Activated CD8-positive, alpha-beta memory T cell treated with anti-CD3 and anti-CD28 coated beads, Interleukin-2, amount 50 U/mL, for 48 hours (primary cell): ENCODE measurements around the gene TTYH3.

ENCODE experiments used
- DNase-seq: peaks from one replicate; pipeline ENCODE4 v3.0.0-alpha.2; 2020

Gene TTYH3

GRCh38 chr7:2710901-2711551 is 79.2 kb downstream of the TTYH3 start:
- no peak for DNase-seq

- no peak for DNase-seq
These were observed 80.3 kb downstream of the TTYH3 start for GRCh38 chr7:2711895-2712675.

DNA sequence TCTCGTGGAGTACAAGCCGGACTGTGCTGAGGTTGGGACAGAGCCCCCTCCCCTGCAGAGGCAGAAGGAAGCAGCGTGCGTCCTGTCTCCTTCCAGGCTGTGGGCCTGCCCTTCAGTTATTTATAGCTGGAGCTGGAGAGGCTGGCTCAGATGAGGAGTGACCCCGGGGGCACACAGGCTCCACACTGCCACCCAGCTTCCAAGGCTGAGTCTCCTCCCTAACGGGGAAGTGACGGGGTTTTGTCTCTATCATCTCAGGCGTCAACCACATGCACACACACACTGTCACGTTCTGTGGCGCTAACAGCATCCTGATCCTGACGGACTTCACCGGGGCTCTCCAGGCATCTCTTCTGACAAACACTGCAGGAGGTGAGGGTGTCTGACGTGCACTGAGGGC is 81.6 kb downstream of the TTYH3 start:
- DNase-seq: no peak

DNA sequence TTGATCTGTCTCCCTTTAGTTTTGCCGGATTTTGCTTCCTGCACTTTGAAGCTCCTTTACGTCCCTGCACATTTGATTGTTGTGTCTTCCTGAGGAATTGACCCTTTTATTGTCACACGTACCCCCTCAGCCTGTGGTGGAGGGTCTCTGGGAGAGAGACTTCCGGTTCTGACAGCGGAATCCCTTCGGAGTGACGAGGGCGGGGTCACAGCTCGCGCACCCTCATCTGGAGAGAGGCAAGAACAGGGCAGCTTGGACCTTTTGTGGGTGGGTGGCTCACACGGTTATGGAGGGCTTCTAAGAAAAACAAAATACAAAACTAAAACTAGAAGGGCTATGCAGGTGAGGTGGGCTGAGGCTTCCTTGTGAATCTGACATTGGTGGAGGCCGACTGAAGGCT is 82.2 kb downstream of the TTYH3 start:
- no peak for DNase-seq
